OCI-LY1 (cell line): Measurements from ENCODE around the gene ETFBKMT.
"Not testable (repeated sequence)": the region's sequence is repeated elsewhere in the genome, so short reads cannot be mapped to it uniquely, and the experiment has no call there.

Experiments used
- CTCF ChIP-seq: fragments of 200-600 bp; sonication (generic), shearing (Covaris generic); IDR thresholded peaks from 2 replicates; pipeline ENCODE4 v1.5.1; 2017; ENCODE audit warnings: mild to moderate bottlenecking, antibody characterized with exemption, low read length, moderate library complexity, mixed read lengths
- EZH2 ChIP-seq: fragments of 200-600 bp; sonication (generic), shearing (Covaris generic); IDR thresholded peaks from 2 replicates; pipeline ENCODE4 v1.8.0; 2017; ENCODE audit warnings: borderline replicate concordance, mixed run types, mild to moderate bottlenecking, antibody characterized with exemption, low read length, moderate library complexity, mixed read lengths

DNA sequence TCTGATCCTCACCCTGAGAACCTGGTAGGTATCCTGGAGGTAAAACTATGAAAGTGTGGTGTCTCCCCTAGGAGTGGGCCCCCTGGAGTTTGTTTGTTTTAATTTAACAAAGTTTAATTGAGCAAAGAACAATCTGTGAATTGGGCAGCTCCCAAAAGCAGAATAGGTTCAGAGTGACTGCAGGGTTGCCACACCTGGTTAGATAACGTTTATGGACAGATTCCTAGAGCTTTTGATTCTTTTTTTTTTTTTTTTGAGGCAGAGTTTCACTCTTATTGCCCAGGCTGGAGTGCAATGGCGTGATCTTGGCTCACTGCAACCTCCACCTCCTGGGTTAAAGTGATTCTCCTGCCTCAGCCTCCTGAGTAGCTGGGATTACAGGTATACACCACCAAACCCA, 10.1 kb downstream of the ETFBKMT start:
- TF ChIP-seq CTCF, EZH2: not testable (repeated sequence)
